DMS 273 treated with DMSO at 0.1 percent for 48 hours (cell line): ENCODE results near the gene IGFBP2.
"Not testable (repeated sequence)": the region's sequence is repeated elsewhere in the genome, so short reads cannot be mapped to it uniquely, and the experiment has no call there.

ENCODE experiments used
- DNase-seq: peaks from one replicate; lab custom pipeline; 2025; lab: John Stamatoyannopoulos, UW

The IGFBP2 gene, protein sequence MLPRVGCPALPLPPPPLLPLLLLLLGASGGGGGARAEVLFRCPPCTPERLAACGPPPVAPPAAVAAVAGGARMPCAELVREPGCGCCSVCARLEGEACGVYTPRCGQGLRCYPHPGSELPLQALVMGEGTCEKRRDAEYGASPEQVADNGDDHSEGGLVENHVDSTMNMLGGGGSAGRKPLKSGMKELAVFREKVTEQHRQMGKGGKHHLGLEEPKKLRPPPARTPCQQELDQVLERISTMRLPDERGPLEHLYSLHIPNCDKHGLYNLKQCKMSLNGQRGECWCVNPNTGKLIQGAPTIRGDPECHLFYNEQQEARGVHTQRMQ

DNA sequence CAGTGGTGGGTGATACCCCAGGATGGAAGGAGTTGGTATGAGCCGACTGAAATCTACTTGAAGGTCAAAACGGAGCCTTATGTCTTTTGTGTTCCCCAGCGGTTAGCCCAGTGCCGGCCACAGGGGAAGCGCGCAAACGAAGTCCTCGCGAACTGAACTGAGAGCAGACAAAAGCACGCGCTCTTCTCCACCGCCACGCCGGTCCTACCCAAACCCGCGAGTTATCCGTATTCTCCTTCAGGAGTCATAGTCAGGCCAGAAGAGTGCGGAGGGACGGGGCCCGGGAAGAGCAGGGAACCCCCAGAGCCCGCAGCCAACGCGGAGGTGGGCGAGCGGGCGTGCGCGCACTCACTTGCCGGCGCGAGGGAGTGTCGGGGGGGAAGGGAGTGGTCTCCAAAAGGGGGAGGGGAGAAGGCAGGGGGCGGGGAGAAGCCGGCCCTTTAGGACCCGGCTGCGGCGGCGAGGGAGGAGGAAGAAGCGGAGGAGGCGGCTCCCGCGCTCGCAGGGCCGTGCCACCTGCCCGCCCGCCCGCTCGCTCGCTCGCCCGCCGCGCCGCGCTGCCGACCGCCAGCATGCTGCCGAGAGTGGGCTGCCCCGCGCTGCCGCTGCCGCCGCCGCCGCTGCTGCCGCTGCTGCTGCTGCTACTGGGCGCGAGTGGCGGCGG, at the start of gene IGFBP2:
TSS of gene IGFBP2 (plus strand) at position 469 of the 664 bp plus-strand sequence. CDS start at position 573, 104 bp downstream.
- peak; percentile 44 for DNase-seq

DNA sequence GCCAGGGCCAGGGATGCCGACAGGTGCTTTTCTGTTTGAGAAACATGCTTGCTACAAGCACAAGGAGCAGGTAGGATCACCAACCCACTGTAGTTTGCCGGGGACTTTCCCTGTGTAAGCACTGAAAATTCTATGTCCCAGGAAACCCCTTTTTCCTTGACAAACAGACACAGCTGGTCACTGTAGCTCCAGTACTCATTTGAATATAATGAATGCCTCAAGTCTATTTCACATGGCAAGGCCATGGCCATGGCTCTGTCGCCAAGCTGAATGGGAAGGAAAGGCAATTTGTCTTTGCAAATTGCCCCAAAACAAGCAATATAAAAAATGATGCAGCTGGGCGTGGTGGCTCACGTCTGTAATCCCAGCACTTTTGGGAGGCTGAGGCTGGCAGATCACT, 49.6 kb upstream of the IGFBP2 start:
- DNase-seq, result no peak

DNA sequence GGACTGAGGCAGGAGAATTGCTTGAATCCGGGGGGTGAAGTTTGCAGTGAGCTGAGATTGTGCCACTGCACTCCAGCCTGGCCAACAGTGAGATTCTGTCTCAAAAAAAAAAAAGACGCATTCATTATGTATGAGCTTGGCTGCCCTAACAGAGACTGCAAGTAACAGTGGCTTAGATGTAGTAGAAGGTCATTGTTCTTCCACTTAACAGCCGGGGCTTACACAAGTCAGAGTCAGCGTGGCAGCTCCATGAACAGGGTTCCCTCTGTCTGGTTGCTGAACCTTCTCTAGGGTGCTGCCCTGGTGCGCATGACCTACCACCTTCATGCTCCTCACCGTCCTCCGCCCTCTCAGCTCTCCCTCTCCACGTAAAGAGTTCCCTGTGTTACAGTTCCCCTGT, 49.1 kb upstream of the IGFBP2 start:
- no peak for DNase-seq

DNA sequence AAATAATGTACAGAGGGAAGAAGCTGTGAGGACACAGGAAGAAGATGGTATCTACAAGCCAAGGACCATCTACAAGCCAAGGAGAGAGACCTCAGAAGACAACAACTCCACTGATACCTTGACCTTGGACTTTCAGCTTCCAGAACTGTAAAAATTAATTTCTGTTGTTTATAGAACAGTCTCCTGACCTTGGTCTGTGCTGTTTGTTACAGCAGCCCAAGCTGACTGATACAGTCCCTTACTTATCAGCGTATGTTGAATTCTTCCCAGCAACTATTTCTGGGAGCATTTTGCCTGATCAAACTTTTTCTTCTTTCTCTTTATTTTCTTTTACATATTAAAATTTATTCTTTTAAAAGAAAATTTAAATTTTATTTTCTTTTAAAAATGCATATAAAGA, 47.8 kb upstream of the IGFBP2 start:
- no peak for DNase-seq

DNA sequence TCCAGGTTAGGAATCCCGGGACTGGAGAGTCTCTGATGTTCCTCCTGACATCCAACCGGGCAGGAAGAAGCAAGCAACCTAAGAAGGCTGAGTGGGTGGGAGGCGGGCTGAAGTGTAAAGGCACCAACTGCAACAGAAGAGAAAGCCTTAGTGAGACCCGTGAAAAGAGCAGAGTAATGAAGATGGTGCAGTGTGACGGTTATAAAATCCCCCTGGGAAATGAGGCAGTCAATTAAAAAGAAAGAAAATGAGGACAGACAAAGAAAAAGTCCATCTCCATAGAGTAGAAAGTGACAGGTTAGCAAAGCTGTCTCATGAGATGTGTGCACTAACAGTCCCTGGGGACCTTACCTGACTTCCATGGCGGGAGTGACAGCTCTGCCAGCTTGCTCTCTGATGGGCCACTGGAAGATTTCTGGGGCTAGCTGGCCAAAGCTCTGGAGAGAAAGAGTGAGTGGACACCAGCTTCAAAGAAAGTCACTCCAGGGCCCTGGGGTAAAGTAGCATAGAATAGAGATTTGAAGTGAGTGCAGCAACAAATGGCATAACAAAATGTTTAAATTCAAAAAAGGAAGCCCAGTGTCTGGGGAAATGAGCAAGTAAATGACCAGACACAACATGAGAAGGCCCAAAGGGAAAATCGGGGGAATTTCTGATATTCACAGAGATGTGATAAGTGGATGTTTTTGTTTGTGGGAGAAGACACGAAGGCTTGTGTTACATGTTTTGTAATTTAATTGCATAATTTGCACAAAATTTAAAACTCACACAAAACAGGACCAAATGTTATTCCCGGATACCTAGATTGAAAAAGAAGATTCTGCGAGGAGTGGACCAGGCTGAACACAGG, 44.1 kb upstream of the IGFBP2 start:
- DNase-seq, result no peak

DNA sequence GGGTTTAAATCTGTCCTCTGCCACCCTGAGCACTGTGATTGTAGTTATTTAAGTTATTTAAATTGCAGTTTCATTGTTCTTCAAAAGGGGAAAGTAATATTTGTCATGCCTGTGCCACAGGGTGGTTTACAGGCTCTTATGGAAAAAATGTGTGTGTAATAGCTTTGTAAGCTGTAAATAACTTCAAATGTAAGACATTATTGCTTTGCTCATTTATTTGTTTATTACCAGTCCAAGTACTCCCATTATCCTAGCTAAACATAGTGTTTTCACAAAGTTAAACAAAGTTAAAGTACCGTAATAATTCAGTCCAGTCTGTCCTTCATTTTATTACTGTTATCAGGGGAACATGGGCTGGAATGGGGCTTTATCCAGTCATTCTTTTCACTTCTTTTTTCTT, 43.4 kb upstream of the IGFBP2 start:
- DNase-seq, result no peak

DNA sequence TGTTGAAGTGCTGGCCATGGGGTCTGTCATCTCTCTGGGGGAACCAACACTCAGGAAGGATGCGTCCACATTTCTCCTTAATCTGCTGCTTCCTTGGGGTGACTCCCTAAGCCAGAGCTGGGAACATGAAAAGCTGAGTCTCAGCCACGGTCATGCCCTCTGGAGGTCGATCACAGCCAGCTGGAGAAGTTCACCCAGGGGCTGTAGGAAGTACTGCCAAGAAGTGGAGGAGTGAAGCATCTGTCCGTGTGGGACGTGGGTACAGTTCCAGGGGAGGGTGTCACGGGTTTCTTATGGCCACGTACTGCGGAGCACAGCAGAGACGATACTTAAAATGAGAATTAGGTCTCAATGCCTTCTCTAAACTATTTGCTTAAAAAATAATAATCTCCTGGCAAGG, 42.4 kb upstream of the IGFBP2 start:
- peak; percentile 32 for DNase-seq

DNA sequence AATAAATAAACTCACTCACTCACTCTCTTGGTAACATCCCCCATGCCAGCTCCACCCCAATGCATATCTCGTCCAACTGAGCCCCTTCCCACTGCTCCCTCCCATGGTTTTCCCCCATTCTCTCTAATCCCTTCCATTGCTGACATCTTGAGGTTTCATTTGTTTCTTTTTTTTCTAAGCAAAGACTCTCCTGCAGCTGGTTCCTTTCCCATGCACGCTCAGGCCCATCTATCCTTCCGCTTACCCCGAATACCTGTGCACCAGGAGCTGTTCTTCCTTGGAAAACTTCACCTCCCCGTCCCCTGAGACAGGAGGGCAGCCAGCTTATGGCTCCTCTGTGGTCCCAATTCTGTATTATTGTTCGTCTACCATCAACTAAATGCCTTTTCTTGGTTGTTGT, 41.7 kb upstream of the IGFBP2 start:
- DNase-seq, result no peak

DNA sequence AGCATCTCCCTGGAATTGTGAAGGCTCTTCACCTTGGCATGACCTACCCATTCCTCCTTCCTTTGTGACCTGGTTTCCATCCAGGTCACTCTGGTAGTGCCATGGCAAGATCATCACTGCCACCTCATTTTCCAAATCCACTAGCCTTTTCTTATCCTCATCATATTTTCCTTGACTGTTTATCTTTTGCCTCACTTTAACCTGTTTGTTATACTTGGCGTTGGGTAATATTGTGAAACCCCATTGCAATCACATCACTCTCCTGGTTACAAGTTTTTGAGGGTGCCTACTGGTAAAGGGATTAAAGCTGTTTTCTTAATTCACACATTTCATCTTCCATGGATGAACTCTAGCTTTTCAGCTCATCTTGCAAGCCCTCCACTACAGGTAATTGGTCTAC, 39.1 kb upstream of the IGFBP2 start:
- no peak for DNase-seq

DNA sequence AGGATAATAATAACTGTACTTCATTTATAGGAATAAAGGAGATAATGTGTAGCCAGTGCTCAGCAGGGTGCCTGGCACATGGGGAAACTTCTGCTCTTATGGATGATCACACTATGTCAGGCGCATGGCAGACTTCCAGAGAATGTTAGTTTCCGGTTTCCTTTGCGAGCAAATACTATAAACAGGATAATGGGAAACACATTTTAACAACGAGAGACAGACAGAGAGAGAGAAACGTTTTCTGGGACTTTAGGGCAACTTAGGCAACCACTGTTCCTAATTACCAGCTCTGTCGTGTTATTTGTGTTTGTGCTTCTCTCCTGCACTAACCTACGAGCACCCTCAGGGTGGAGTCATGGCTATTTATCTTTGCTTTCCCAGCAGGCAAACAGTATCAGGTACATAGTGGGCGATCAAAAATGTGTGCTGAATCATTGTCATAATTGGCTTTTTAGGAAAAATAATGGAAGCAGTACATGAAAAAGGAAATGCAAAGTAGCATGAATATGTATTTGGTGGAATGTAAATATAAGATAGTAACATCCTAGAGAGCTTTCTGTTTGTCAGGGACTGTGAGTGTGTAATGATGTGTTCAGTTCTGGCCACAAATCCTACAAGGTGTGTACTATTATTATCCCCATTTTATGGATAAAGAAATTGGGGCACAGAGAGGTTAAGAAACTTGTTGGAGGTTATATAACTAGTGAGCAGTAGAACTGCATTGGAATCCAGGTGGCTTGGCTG, 36.8 kb upstream of the IGFBP2 start:
- no peak for DNase-seq

DNA sequence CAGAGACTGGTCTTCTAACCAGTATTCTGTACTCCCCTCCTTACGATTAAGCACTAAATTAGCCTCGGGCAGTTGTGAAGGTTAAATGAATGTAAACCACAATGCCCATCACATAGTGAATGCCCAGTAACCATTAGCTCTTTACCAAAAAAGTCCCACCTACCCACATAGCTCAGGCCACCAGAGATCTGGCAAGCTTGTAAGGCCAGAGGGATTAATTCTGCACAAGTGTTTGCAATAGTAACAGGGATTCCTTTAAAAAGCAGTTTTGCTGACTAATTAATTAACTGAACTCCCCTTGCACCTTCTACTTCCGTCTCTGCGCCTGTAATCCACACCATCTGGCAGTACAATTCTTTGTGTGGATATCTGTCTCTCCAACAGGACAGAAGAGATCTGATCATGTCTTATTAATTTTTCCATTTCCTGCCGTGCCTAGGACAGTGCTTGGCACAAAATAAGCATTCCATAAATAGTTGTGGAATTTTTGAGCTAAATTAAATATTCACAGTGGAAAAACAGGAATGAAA, 36.2 kb upstream of the IGFBP2 start:
- peak; percentile 59 for DNase-seq

DNA sequence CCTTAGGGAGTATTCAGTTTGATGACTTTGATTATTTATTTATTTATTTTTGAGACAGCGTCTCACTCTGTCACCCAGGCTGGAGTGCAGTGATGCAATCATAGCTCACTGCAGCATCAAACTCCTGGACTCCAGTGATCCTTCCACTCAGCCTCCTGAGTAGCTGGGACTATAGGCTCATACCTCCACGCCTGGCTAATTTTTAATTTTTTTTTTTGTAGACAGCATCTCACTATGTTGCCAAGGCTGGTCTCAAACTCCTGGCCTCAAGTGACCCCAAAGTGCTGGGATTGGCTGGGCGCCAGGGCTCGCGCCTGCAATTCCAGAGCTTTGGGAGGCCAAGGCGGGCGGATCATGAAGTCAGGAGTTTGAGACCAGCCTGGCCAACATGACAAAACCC, 35.4 kb upstream of the IGFBP2 start:
- not testable (repeated sequence) for DNase-seq

DNA sequence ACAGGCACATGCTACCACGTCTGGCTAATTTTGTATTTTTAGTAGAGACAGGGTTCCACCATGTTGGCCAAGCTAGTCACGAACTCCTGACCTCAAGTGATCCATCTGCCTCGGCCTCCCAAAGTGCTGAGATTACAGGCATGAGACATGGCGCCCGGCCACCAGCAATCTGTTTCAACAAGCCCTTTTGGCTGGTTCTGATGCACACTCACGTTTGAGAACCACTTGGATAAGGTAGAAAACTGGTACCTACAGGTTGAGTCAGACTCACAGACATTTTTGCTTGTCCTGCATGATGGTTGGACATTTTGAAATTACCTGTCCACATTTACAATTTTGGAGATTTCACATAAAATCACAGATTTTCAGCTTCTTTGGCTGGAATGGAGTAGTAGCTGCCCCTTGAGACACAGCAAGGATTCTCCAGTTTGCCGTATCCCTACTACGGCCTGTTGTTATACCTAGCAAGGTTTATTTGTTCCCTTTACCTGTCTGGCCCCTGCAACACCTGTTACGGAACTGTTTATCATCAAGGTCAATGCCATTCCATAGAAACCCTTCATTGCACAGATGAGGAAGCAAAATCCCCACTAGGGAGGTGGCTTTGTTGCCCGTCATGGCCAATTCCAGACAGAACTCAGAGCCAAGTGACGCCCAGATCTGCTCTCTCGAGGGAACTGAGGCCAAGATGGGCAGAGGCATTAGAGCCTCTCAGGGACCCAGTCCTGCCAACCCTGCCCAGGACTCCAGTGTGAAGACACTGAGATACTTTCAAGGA, 31.4 kb upstream of the IGFBP2 start:
- DNase-seq, result no peak

DNA sequence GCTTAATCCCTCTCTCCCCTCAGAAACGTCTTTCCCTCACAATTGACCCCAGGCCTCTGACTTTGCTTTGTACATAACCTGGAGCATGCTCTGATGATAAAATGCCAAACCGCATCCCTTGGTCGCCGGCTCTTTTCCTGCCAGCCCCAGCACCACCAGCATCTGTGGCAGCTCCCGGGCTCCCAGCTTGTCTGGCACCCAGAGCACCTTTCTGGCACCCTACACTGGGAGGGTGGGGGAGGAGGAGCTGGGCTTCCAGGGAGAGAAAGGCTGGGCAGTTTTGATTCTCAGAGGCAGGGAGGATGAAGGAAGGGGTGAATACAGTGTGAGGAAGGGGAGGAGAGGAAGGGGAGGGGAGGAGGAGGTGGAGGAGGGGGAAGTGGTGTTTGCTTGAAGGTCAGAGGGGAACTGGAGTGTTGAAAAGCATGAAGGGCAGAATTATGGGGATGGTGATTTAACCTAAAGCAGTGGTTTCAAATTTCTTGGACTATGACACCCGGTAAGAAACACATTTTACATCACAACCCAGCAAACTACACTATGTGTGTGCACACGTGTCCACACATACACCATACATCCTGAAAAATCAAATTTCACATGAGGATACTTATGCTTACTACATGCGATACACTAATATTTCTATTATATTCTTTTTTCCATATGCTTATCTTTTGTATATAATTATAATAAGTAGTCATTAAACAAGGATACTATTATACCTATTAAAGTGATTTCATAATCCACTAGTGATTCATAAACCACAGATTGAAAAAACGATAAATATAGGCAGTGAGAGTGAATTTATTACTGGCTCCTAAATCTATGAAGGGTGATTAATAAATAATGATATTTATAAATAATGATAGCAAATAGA, 30.0 kb upstream of the IGFBP2 start:
- DNase-seq, result no peak

DNA sequence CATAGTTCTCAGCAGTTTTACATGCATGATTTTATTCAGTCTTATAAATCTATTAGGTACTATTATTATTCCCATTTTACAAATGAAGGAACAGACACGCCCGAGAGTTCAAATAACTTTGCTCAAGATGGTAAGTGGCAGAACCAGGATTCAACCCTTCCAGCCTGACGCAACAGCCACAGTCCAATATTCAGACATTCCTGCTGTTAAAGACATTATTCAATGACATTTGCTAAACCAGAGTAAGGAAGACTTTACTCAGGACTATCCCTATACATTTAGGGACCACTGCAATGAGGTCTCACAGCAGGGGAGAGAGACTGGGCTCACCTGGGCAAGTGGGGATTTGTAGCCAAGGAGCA, 29.4 kb upstream of the IGFBP2 start:
- no peak for DNase-seq

DNA sequence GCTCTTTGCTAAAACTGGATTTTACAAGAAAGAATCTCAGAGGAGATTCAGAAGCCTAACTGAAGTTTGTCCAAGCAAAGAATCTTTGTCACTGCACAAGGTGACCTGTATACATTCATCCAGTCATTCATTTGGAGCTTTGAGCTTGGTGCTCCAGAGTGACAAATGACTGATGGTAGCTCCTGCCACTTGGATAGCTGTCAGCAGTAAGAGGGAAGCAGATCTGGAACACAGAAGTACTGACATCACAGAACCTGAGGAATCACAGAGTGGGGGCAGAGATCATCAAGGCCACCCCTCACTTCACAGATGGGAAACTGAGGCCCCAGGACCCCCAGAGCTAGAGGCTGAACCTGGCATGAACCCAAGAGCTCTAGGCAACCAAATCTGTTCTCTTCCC, 28.8 kb upstream of the IGFBP2 start:
- DNase-seq, result no peak

DNA sequence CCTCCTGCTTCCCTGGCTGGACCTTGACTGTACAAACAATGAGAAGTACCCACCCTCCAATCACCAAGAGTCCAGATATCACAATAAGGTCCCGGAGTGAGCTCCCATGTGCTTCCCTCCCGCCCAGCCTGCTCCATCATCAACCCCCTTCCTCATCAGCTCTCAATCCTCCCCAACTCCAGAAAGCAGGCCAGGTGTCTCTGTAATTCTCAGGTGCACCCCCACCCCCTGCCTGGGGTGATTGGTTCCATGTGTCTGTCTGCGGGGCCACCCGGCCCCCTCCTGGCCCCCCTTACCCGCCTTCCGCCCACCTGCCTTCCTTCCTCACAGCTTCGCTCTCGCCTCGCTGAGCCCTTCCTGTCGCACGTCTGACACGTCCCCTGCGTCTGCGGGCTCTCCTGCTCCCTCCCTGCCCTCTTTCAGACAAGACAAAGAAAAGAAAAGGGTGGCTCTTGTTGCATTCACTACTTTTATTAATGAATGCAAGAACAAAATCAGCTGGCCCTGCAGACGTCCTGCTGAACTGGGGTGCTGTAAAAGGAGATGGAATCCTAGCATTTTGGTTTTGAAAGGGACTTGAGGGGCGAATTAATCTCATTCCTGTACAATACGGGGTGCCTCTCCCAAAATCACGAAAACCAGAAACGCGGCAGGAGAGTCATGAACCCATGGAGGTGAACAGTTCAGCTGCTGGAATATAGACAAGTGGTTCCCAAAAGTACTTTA, 26.5 kb upstream of the IGFBP2 start:
- no peak for DNase-seq

DNA sequence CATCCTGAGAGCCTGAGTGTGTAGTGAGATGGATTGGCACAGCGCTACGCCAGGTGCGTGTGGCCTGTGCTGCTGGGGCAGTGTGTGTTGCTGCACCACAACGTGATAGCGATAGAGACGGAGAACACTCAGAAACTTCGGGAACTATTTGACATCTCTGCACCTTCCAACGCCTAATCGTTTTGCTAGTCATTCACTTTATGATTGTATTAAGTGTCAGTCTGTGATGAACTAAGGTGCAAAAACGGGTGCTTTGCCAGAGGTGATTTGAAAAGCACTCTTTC, 26.0 kb upstream of the IGFBP2 start:
- no peak for DNase-seq

DNA sequence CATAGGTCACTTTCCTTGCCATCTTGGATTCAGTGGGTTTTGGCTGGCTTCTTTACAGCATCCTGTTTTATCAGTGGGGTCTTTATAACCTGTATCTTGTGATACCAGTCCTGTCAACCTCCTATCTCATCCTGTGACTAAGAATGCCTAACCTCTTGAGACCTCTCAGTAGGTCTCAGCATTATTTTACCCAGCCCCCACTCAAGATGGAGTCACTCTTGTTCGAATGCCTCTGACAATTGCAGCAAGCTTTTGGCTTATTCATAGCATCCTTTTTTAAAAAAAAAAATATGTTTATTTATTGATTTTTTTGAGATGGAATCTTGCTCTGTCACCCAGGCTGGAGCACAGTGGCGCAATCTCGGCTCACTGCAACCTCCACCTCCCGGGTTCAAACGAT, 24.7 kb upstream of the IGFBP2 start:
- no peak for DNase-seq
